GM12878 (cell line): Measurements from ENCODE around the gene FOXP4. TPM values are rescaled to one million over a fixed set of nuclear protein-coding genes. Genes with fewer than 3 reads are reported as not detected.

Experiments
- ATAC-seq: fragments of 200-7000 bp; cut with Tn5 transposase; 3 replicates; pipeline ENCODE4 v1.9.1; 2020; ENCODE audit warnings: mild to moderate bottlenecking, moderate library complexity
- BruUV-seq: library from RNA; stranded (reverse); fragments of 400-500 nt; replicated peaks from 2 replicates; lab custom pipeline; 2021; lab: Mats Ljungman, UMichigan
- CTCF ChIA-PET: fragments of 300-600 bp; sonication (Branson Sonifier 250); formaldehyde crosslinking; extraction: SDS; loops from one replicate; lab custom pipeline; 2021; ENCODE audit warnings: inconsistent platforms; lab: Yijun Ruan, JAX
- POLR2A ChIA-PET: fragments of 350-600 bp; formaldehyde crosslinking; extraction: SDS; loops from one replicate; lab custom pipeline; 2021; ENCODE audit warnings: inconsistent platforms; lab: Charles Lee
- RAD21 ChIA-PET: fragments of 300-600 bp; sonication (Branson Sonifier 250); formaldehyde crosslinking; loops from one replicate; lab custom pipeline; 2023; ENCODE audit warnings: antibody characterized with exemption; ENCODE audit not compliant: unreplicated experiment; lab: Charles Lee
- SMC1A ChIA-PET: fragments of 300-600 bp; sonication (Branson Sonifier 250); formaldehyde crosslinking; loops from one replicate; lab custom pipeline; 2023; ENCODE audit not compliant: unreplicated experiment, uncharacterized antibody; lab: Charles Lee
- DNase-seq: peaks from one replicate; pipeline ENCODE4 v3.0.0-alpha.2; 2011; ENCODE audit warnings: low read depth, low spot score
- FAIRE-seq: peaks from 3 replicates; lab custom pipeline; 2011; peaks lifted over from hg19 to GRCh38; lab: Jason Lieb, UNC
- H2AFZ ChIP-seq: 2 replicates; pipeline ENCODE4 v1.6.0; 2011; ENCODE audit warnings: low read depth, low read length, control low read depth; ENCODE audit not compliant: control insufficient read depth
- H3K27ac ChIP-seq: 2 replicates; pipeline ENCODE4 v1.5.1; 2011; ENCODE audit warnings: control low read depth; ENCODE audit not compliant: control insufficient read depth, insufficient read depth
- H3K27me3 ChIP-seq, 2 experiments: replicated peaks in 1 of 2; 2 replicates each; pipeline versions ENCODE4 v1.6.0 to v1.6.1; 2011; ENCODE audit warnings: low read length in 1 of 2; ENCODE audit not compliant: control insufficient read depth in 2 of 2, insufficient read depth in 2 of 2
- H3K36me3 ChIP-seq, 2 experiments: 2 replicates each; pipeline ENCODE4 v1.5.1; 2011; ENCODE audit warnings: low read length in 1 of 2; ENCODE audit not compliant: control insufficient read depth in 2 of 2, insufficient read depth in 2 of 2
- H3K4me1 ChIP-seq: 2 replicates; pipeline ENCODE4 v1.6.1; 2011; ENCODE audit warnings: mild to moderate bottlenecking, low read length, moderate library complexity, mixed read lengths; ENCODE audit not compliant: control insufficient read depth, insufficient read depth
- H3K4me2 ChIP-seq: 2 replicates; pipeline ENCODE4 v1.6.0; 2011; ENCODE audit warnings: control low read depth; ENCODE audit not compliant: control insufficient read depth, insufficient read depth
- H3K4me3 ChIP-seq: fragments of 200-600 bp; sonication (generic); 2 replicates; pipeline ENCODE4 v1.5.1; 2016
- H3K79me2 ChIP-seq: 2 replicates; pipeline ENCODE4 v1.6.0; 2011; ENCODE audit warnings: low read length; ENCODE audit not compliant: control insufficient read depth, insufficient read depth
- H3K9ac ChIP-seq: 2 replicates; pipeline ENCODE4 v1.8.0; 2011; ENCODE audit warnings: low read length, control low read depth, mixed read lengths; ENCODE audit not compliant: control insufficient read depth, insufficient read depth
- H3K9me3 ChIP-seq: replicated peaks from 3 replicates; pipeline ENCODE4 v1.5.1; 2011; ENCODE audit warnings: mild to moderate bottlenecking, low read length; ENCODE audit not compliant: control insufficient read depth, insufficient read depth
- H4K20me1 ChIP-seq: 2 replicates; pipeline ENCODE4 v1.6.0; 2011; ENCODE audit not compliant: control insufficient read depth, insufficient read depth
- ATF7 ChIP-seq: fragments of 450-650 bp; IDR thresholded peaks from 2 replicates; pipeline ENCODE4 v1.6.1; 2016; ENCODE audit warnings: low read depth, mild to moderate bottlenecking
- CBFB ChIP-seq: IDR thresholded peaks from 2 replicates; pipeline ENCODE4 v1.6.1; 2016; ENCODE audit warnings: antibody characterized with exemption, low read depth
- CEBPZ ChIP-seq: fragments of 150-350 bp; IDR thresholded peaks from 2 replicates; pipeline ENCODE4 v1.6.1; 2016; ENCODE audit warnings: low read depth, low read length
- CREM ChIP-seq: IDR thresholded peaks from 2 replicates; pipeline ENCODE4 v1.6.1; 2014; ENCODE audit warnings: antibody characterized with exemption, low read depth
- EGR1 ChIP-seq, 2 experiments: IDR thresholded peaks; 1 replicate in 1 of 2; 2 replicates in 1 of 2; pipeline ENCODE4 v1.6.1; 2011 to 2012; ENCODE audit warnings: low read depth in 2 of 2, low read length in 2 of 2, borderline replicate concordance in 1 of 2, mild to moderate bottlenecking in 1 of 2, moderate library complexity in 1 of 2
- HDAC6 ChIP-seq: fragments of 200-600 bp; sonication (generic); IDR thresholded peaks from one replicate; pipeline ENCODE4 v1.8.0; 2017; ENCODE audit warnings: antibody characterized with exemption; ENCODE audit not compliant: unreplicated experiment
- IRF4 ChIP-seq: IDR thresholded peaks from 2 replicates; pipeline ENCODE4 v1.6.1; 2011; ENCODE audit warnings: low read depth, low read length
- JUND ChIP-seq: IDR thresholded peaks from 2 replicates; pipeline ENCODE4 v1.6.1; 2012; ENCODE audit warnings: low read depth, mild to moderate bottlenecking, low read length, improper control_type of control experiment, moderate library complexity
- KDM1A ChIP-seq: fragments of 200-600 bp; sonication (generic); IDR thresholded peaks from 2 replicates; pipeline ENCODE4 v1.6.1; 2016; ENCODE audit warnings: borderline replicate concordance
- PAX5 ChIP-seq: IDR thresholded peaks from 2 replicates; pipeline ENCODE4 v1.6.1; 2011; ENCODE audit warnings: low read depth, low read length, borderline replicate concordance
- SP1 ChIP-seq: IDR thresholded peaks from one replicate; pipeline ENCODE4 v1.6.1; 2011; ENCODE audit warnings: low read depth, low read length
- SUPT20H ChIP-seq: IDR thresholded peaks from 2 replicates; pipeline ENCODE4 v1.6.1; 2011; ENCODE audit warnings: low read depth, mild to moderate bottlenecking, low read length, moderate library complexity, borderline replicate concordance; ENCODE audit not compliant: control insufficient read depth
- TARDBP ChIP-seq: IDR thresholded peaks from 2 replicates; pipeline ENCODE4 v1.6.1; 2016; ENCODE audit warnings: borderline replicate concordance
- ZNF384 ChIP-seq: IDR thresholded peaks from 2 replicates; pipeline ENCODE4 v1.6.1; 2012; ENCODE audit warnings: low read depth, mild to moderate bottlenecking, low read length, improper control_type of control experiment, borderline replicate concordance
- WGBS: methylation state at CpG from one replicate; pipeline ENCODE4 v1.1.6; 2016; ENCODE audit warnings: low lambda C conversion rate; ENCODE audit not compliant: insufficient replicate concordance, insufficient coverage; ENCODE audit errors: missing lambda C conversion rate; 5-methylcytosine and 5-hydroxymethylcytosine counted together
- in situ Hi-C: fragments of 300-500 bp; cut with MboI; formaldehyde crosslinking; loops from 9 replicates; pipeline ENCODE4 v1.14.3; 2018; ENCODE audit warnings: mixed read lengths
- intact Hi-C: fragments of 100-400 bp; cut with micrococcal nuclease; formaldehyde crosslinking; loops from one replicate; pipeline ENCODE4 v1.14.2; 2022; ENCODE audit not compliant: unreplicated experiment
- polyA plus RNA-seq, 11 experiments: library from polyadenylated mRNA; depleted of rRNA in 4 of 11; unstranded in 6 of 11; stranded (reverse) in 5 of 11; fragments of >200 nt; fragmentation: Nextera tagmentation in 4 of 11; fragmentation: Illumina TruSeq in 1 of 11; extraction: Ambion mirVana in 4 of 11; extraction: Trizol in 1 of 11; gene quantifications; 1 replicate in 1 of 11; 2 replicates in 10 of 11; pipeline versions ENCODE4 v1.2.1 to v1.2.3, GENCODE V29; 2011 to 2016; ENCODE audit warnings: inconsistent platforms in 2 of 11, missing spikeins in 2 of 11, low read depth in 1 of 11
- total RNA-seq, 4 experiments: library from RNA; depleted of rRNA in 3 of 4; stranded (reverse); fragments of >200 nt in 3 of 4; fragmentation: Illumina TruSeq in 1 of 4; extraction: Trizol in 1 of 4; gene quantifications; 2 replicates each; pipeline versions ENCODE4 v1.2.1 to v1.2.3, GENCODE V29; 2013 to 2021
- TF ChIP-seq, protein P1 (sequence below): fragments of 450-650 bp; IDR thresholded peaks from 2 replicates; pipeline ENCODE4 v1.6.1; 2017; ENCODE audit warnings: mild to moderate bottlenecking, moderate library complexity

The FOXP4 gene
- total and polyA plus RNA-seq, 10 of the 15 experiments (the other 5 are each of a cell fraction or from before 2014, with no cell fraction given) = 0.31 to 46.1 (median 2.3) TPM

- in situ Hi-C loops (no loop called here), intact Hi-C loops (no loop called here)
- Histone ChIP-seq H2AFZ (no peak overlapping the region), H3K27ac (no peak overlapping the region), H3K79me2 (no peaks in the 10 kb centered on the region), H3K9ac (no peak overlapping the region), H3K36me3 (peaks cover 7% of the 10 kb centered on the region in 2 experiments; a peak in 3 of 4 replicates), H3K4me2 (no peak overlapping the region), H3K4me3 (no peak overlapping the region), H4K20me1 (no peaks in the 10 kb centered on the region), H3K4me1 (no peaks in the 10 kb centered on the region), H3K27me3 (no peaks in the 10 kb centered on the region), H3K9me3 (no peaks in the 10 kb centered on the region)
- WGBS = 92% methylated on average over 12 of the region's 12 CpGs
- no TSS peak for BruUV-seq
- ChIA-PET POLR2A (no interaction called here), SMC1A (no interaction called here), RAD21 (no interaction called here), CTCF (no interaction called here)
- ATAC-seq = no peak
- FAIRE-seq = no peak
- DNase-seq = no peak
- no peak for TF ChIP-seq KDM1A
- TF ChIP-seq EGR1 (IDR thresholded peaks at IDR 0.05; ENCODE audit: borderline replicate concordance in 1 of 2, low read depth in 2 of 2, low read length in 2 of 2) = no peak
- TF ChIP-seq CBFB = no peak
- no peak for TF ChIP-seq CEBPZ
- TF ChIP-seq ATF7 = no peak
- no peak for TF ChIP-seq SP1
- TF ChIP-seq, protein P1, sequence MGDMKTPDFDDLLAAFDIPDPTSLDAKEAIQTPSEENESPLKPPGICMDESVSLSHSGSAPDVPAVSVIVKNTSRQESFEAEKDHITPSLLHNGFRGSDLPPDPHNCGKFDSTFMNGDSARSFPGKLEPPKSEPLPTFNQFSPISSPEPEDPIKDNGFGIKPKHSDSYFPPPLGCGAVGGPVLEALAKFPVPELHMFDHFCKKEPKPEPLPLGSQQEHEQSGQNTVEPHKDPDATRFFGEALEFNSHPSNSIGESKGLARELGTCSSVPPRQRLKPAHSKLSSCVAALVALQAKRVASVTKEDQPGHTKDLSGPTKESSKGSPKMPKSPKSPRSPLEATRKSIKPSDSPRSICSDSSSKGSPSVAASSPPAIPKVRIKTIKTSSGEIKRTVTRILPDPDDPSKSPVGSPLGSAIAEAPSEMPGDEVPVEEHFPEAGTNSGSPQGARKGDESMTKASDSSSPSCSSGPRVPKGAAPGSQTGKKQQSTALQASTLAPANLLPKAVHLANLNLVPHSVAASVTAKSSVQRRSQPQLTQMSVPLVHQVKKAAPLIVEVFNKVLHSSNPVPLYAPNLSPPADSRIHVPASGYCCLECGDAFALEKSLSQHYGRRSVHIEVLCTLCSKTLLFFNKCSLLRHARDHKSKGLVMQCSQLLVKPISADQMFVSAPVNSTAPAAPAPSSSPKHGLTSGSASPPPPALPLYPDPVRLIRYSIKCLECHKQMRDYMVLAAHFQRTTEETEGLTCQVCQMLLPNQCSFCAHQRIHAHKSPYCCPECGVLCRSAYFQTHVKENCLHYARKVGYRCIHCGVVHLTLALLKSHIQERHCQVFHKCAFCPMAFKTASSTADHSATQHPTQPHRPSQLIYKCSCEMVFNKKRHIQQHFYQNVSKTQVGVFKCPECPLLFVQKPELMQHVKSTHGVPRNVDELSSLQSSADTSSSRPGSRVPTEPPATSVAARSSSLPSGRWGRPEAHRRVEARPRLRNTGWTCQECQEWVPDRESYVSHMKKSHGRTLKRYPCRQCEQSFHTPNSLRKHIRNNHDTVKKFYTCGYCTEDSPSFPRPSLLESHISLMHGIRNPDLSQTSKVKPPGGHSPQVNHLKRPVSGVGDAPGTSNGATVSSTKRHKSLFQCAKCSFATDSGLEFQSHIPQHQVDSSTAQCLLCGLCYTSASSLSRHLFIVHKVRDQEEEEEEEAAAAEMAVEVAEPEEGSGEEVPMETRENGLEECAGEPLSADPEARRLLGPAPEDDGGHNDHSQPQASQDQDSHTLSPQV = no peak
- TF ChIP-seq HDAC6 = no peak
- TF ChIP-seq ZNF384 = no peak
- TF ChIP-seq CREM = no peak
- no peak for TF ChIP-seq IRF4
- no peak for TF ChIP-seq SUPT20H
- TF ChIP-seq JUND = no peak
- TF ChIP-seq TARDBP = no peak
- TF ChIP-seq PAX5 = no peak
Observed at GRCh38 chr6:41581381-41581991, 35.3 kb downstream of the FOXP4 start.
